ENCODE data around the gene HAUS1.
"Not testable (repeated sequence)": the region's sequence is repeated elsewhere in the genome, so short reads cannot be mapped to it uniquely, and the experiment has no call there.

Gene HAUS1

GRCh38 chr18:46158499-46158898 is 54.3 kb downstream of the HAUS1 start:
- H3K9ac ChIP-seq (ENCODE audit: low read length), result no peak overlapping the region
- H3K27ac ChIP-seq (ENCODE audit: low read depth, low read length), result no peak overlapping the region
- no peaks in the 10 kb centered on the region for H3K36me3 ChIP-seq (ENCODE audit: control insufficient read depth, insufficient read depth, low read length)
- H3K4me1 ChIP-seq (ENCODE audit: control insufficient read depth, insufficient read depth, low read length), result peaks cover 8% of the 10 kb centered on the region; the same call in 1 of the 2 replicates
- H3K4me3 ChIP-seq (ENCODE audit: low read depth, low read length), result no peak overlapping the region
- no peaks in the 10 kb centered on the region for H3K27me3 ChIP-seq (ENCODE audit: control insufficient read depth, insufficient read depth, low read length)
- H3K9me3 ChIP-seq (ENCODE audit: control insufficient read depth, insufficient read depth, low read depth, low read length), result no peaks in the 10 kb centered on the region

- no peaks in the 10 kb centered on the region for H3K36me3 ChIP-seq (ENCODE audit: control insufficient read depth, insufficient read depth, low read length)
- no peak overlapping the region for H3K4me3 ChIP-seq (ENCODE audit: low read depth, low read length)
- H3K4me1 ChIP-seq (ENCODE audit: control insufficient read depth, insufficient read depth, low read length), result peaks cover 6% of the 10 kb centered on the region; the same call in 1 of the 2 replicates
- no peaks in the 10 kb centered on the region for H3K9me3 ChIP-seq (ENCODE audit: control insufficient read depth, insufficient read depth, low read depth, low read length)
- H3K27me3 ChIP-seq (ENCODE audit: control insufficient read depth, insufficient read depth, low read length), result no peaks in the 10 kb centered on the region
- no peak overlapping the region for H3K27ac ChIP-seq (ENCODE audit: low read depth, low read length)
- H3K9ac ChIP-seq (ENCODE audit: low read length), result no peak overlapping the region
These were observed 56.0 kb downstream of the HAUS1 start for GRCh38 chr18:46160050-46160798.

DNA sequence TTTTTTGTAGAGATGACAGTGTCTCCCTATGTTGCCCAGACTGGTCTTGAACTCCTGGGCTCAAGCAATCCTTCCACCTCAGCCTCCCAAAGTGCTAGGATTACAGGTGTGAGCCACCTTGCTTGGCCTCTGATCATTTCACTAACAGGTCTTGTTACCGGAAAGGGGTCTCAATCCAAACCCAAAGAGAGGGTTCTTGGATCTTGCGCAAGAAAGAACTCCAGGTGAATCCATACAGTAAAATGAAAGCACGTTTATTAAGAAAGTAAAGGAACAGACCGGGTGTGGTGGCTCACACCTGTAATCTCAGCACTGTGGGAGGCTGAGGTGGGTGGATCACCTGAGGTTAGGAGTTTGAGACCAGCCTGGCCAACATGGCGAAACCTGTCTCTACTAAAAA is 56.7 kb downstream of the HAUS1 start:
- not testable (repeated sequence) for H3K36me3 ChIP-seq (ENCODE audit: control insufficient read depth, insufficient read depth, low read length); H3K9ac ChIP-seq (ENCODE audit: low read length); H3K27ac ChIP-seq (ENCODE audit: low read depth, low read length); H3K4me1 ChIP-seq (ENCODE audit: control insufficient read depth, insufficient read depth, low read length); H3K27me3 ChIP-seq (ENCODE audit: control insufficient read depth, insufficient read depth, low read length); H3K9me3 ChIP-seq (ENCODE audit: control insufficient read depth, insufficient read depth, low read depth, low read length); H3K4me3 ChIP-seq (ENCODE audit: low read depth, low read length)

DNA sequence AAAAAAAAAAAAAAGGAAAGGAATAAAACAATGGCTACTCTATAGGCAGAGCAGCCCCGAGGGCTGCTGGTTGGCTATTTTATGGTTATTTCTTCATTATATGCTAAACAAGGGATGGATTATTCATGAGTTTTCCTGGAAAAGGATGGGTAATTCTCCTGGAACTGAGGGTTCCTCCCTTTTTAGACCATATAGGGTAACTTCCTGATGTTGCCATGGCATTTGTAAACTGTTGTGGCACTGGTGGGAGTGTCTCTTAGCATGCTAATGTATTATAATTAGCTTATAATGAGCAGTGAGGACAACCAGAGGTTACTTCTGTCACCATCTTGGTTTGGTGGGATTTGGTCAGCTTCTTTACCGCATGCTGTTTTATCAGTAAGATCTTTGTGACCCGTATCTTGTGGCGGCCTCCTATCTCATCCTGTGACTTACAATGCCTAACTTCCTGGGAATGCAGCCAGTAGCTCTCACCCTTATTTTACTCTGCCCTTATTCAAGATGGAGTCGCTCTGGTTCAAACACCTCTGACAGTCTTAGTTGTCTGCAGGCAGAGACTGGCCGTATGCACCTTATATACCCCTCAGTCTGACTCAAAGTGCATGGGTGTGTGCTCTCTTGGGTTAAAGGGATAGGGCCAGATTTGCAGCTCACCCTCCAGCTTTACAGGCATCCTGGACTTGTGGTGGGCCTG is 57.7 kb downstream of the HAUS1 start:
- Histone ChIP-seq H3K4me3 (ENCODE audit: low read depth, low read length) (no peak overlapping the region), H3K9ac (ENCODE audit: low read length) (no peak overlapping the region), H3K27ac (ENCODE audit: low read depth, low read length) (no peak overlapping the region), H3K4me1 (ENCODE audit: control insufficient read depth, insufficient read depth, low read length) (peaks cover 9% of the 10 kb centered on the region), H3K36me3 (ENCODE audit: control insufficient read depth, insufficient read depth, low read length) (no peaks in the 10 kb centered on the region), H3K9me3 (ENCODE audit: control insufficient read depth, insufficient read depth, low read depth, low read length) (no peaks in the 10 kb centered on the region), H3K27me3 (ENCODE audit: control insufficient read depth, insufficient read depth, low read length) (no peaks in the 10 kb centered on the region)

GRCh38 chr18:46163091-46163490 is 58.9 kb downstream of the HAUS1 start:
- H3K9ac ChIP-seq (ENCODE audit: low read length), result no peak overlapping the region
- no peaks in the 10 kb centered on the region for H3K9me3 ChIP-seq (ENCODE audit: control insufficient read depth, insufficient read depth, low read depth, low read length)
- no peaks in the 10 kb centered on the region for H3K27me3 ChIP-seq (ENCODE audit: control insufficient read depth, insufficient read depth, low read length)
- H3K36me3 ChIP-seq (ENCODE audit: control insufficient read depth, insufficient read depth, low read length), result no peaks in the 10 kb centered on the region
- peaks cover 16% of the 10 kb centered on the region for H3K4me1 ChIP-seq (ENCODE audit: control insufficient read depth, insufficient read depth, low read length)
- no peak overlapping the region for H3K4me3 ChIP-seq (ENCODE audit: low read depth, low read length)
- H3K27ac ChIP-seq (ENCODE audit: low read depth, low read length), result no peak overlapping the region

DNA sequence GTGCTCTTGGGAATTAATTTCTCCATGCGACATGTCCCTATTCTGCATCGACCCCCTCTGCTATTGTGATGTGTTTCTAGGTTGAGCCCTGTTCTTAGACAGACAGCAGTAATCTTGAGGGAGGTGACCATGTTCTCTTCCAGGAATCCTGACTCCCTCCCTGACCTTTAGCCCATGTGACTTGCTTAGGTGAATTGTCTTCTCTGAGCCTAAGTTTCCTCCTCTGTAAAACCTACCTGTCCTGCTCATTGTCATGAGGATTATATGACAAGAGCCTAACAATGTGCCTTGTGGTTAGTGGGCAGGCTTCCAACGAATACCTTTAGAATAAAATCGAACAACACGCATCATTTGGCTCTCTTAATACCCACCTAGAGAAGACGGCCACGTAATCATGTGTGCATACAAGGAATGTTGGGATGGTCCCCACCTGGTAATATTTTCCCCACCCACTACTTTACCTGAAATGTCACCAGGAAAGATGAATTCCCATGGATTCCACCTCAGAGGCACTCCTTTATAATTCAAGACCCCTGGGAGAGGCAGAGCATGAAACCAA is 59.8 kb downstream of the HAUS1 start:
- H3K36me3 ChIP-seq (ENCODE audit: control insufficient read depth, insufficient read depth, low read length), result no peaks in the 10 kb centered on the region
- H3K9ac ChIP-seq (ENCODE audit: low read length), result no peak overlapping the region
- no peak overlapping the region for H3K27ac ChIP-seq (ENCODE audit: low read depth, low read length)
- H3K4me3 ChIP-seq (ENCODE audit: low read depth, low read length), result no peak overlapping the region
- H3K27me3 ChIP-seq (ENCODE audit: control insufficient read depth, insufficient read depth, low read length), result no peaks in the 10 kb centered on the region
- H3K4me1 ChIP-seq (ENCODE audit: control insufficient read depth, insufficient read depth, low read length), result peaks cover 17% of the 10 kb centered on the region
- H3K9me3 ChIP-seq (ENCODE audit: control insufficient read depth, insufficient read depth, low read depth, low read length), result no peaks in the 10 kb centered on the region

- not testable (repeated sequence) for H3K27me3 ChIP-seq (ENCODE audit: control insufficient read depth, insufficient read depth, low read length); H3K27ac ChIP-seq (ENCODE audit: low read depth, low read length); H3K9me3 ChIP-seq (ENCODE audit: control insufficient read depth, insufficient read depth, low read depth, low read length); H3K9ac ChIP-seq (ENCODE audit: low read length); H3K4me3 ChIP-seq (ENCODE audit: low read depth, low read length); H3K36me3 ChIP-seq (ENCODE audit: control insufficient read depth, insufficient read depth, low read length)
- peaks cover 22% of the 10 kb centered on the region for H3K4me1 ChIP-seq (ENCODE audit: control insufficient read depth, insufficient read depth, low read length)
These were observed 60.3 kb downstream of the HAUS1 start for GRCh38 chr18:46164502-46164901.

- no peaks in the 10 kb centered on the region for H3K27me3 ChIP-seq (ENCODE audit: control insufficient read depth, insufficient read depth, low read length)
- no peak overlapping the region for H3K4me3 ChIP-seq (ENCODE audit: low read depth, low read length)
- H3K9ac ChIP-seq (ENCODE audit: low read length), result no peak overlapping the region
- H3K4me1 ChIP-seq (ENCODE audit: control insufficient read depth, insufficient read depth, low read length), result peaks cover 24% of the 10 kb centered on the region
- H3K27ac ChIP-seq (ENCODE audit: low read depth, low read length), result no peak overlapping the region
- no peaks in the 10 kb centered on the region for H3K36me3 ChIP-seq (ENCODE audit: control insufficient read depth, insufficient read depth, low read length)
- H3K9me3 ChIP-seq (ENCODE audit: control insufficient read depth, insufficient read depth, low read depth, low read length), result no peaks in the 10 kb centered on the region
These were observed 60.7 kb downstream of the HAUS1 start for GRCh38 chr18:46164920-46165319.

DNA sequence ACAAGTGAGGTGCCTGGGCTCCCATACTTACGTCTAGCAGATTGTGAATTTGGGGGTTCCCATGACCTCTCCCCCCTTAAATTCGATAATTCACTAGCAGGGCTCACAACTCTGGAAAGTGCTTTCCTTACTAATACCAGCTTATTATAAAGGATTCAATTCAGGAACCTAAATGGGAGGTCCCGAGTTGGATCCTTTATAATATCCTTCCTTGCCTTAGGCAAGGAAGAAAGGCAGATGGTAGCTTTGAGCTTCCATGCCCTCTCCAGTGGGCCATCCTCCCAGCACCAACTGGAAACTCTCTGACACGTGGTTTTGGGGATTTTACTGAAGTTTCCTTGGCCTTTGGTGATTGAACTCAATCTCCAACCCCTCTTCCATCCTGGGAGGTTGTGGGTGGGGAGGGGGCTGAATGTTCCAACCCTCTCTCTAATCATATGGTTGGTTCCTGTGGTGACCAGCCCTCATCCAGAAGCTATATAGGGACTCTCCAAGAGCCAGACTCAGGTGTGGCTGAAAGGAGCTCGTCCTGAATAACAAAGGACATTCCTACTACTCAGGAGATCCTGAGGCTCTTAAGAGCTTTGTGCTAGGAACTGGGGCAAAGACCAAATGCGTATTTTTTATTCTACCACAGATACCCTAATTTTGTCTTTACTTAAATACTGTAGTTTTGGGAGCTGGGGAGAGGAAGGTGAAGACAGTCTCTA is 62.2 kb downstream of the HAUS1 start:
- H3K9ac ChIP-seq (ENCODE audit: low read length), result no peak overlapping the region
- peaks cover 24% of the 10 kb centered on the region for H3K4me1 ChIP-seq (ENCODE audit: control insufficient read depth, insufficient read depth, low read length)
- no peak overlapping the region for H3K4me3 ChIP-seq (ENCODE audit: low read depth, low read length)
- no peaks in the 10 kb centered on the region for H3K9me3 ChIP-seq (ENCODE audit: control insufficient read depth, insufficient read depth, low read depth, low read length)
- H3K27me3 ChIP-seq (ENCODE audit: control insufficient read depth, insufficient read depth, low read length), result no peaks in the 10 kb centered on the region
- H3K27ac ChIP-seq (ENCODE audit: low read depth, low read length), result no peak overlapping the region
- H3K36me3 ChIP-seq (ENCODE audit: control insufficient read depth, insufficient read depth, low read length), result no peaks in the 10 kb centered on the region

DNA sequence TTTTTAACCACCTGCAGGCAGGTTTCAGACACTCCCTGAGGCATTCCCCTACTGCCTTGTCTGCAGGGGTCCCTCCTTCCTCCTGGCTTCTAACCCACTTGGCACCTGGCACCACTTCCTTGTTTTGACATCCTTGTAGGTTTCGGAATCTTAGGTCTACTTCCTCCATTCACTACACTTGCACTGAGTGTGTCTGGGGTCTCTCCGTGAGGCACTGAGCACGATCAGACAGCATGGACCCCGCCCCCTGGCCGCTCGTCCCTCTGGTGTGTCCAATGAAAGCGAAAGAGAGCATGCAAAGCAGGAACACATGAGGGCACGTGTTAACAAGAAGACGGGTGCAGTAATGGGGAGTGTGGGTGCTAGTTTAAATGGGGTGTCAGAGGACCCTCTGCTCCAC is 63.8 kb downstream of the HAUS1 start:
- Histone ChIP-seq H3K27ac (ENCODE audit: low read depth, low read length) (no peak overlapping the region), H3K4me3 (ENCODE audit: low read depth, low read length) (no peak overlapping the region), H3K9ac (ENCODE audit: low read length) (no peak overlapping the region), H3K4me1 (ENCODE audit: control insufficient read depth, insufficient read depth, low read length) (peaks cover 24% of the 10 kb centered on the region), H3K36me3 (ENCODE audit: control insufficient read depth, insufficient read depth, low read length) (no peaks in the 10 kb centered on the region), H3K9me3 (ENCODE audit: control insufficient read depth, insufficient read depth, low read depth, low read length) (no peaks in the 10 kb centered on the region), H3K27me3 (ENCODE audit: control insufficient read depth, insufficient read depth, low read length) (no peaks in the 10 kb centered on the region)

DNA sequence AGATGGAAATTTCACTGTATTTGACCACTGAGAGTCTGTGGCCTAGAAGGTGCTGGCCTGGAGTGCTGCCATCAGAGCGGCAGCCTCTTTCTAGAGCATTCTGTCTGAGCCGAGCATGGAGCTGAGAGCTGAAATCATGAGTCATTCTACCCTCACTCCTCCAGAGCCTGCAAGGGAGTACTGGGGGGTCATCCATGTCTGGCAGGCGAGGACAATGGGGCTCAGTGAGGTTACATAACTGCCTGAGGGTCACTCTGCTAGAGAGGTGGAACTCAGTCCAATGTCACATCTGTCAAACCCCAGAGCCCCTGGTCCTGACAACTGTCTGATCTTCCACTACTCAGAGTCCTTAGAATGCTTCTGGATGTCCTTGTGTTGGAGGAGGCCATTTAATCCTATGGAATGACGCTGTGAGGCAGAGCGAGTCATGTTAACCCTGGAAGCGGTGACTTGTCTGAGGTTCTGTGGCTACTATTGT is 65.3 kb downstream of the HAUS1 start:
- H3K4me3 ChIP-seq (ENCODE audit: low read depth, low read length), result no peak overlapping the region
- H3K27ac ChIP-seq (ENCODE audit: low read depth, low read length), result no peak overlapping the region
- no peak overlapping the region for H3K9ac ChIP-seq (ENCODE audit: low read length)
- no peaks in the 10 kb centered on the region for H3K9me3 ChIP-seq (ENCODE audit: control insufficient read depth, insufficient read depth, low read depth, low read length)
- H3K4me1 ChIP-seq (ENCODE audit: control insufficient read depth, insufficient read depth, low read length), result peaks cover 24% of the 10 kb centered on the region
- H3K36me3 ChIP-seq (ENCODE audit: control insufficient read depth, insufficient read depth, low read length), result no peaks in the 10 kb centered on the region
- no peaks in the 10 kb centered on the region for H3K27me3 ChIP-seq (ENCODE audit: control insufficient read depth, insufficient read depth, low read length)
